Muscle of leg (tissue), 11 donors: ENCODE data around the gene NBAS. TPM values are rescaled to one million over a fixed set of nuclear protein-coding genes. Genes with fewer than 3 reads are reported as not detected.

Source experiments
- DNase-seq: peaks from one replicate; pipeline ENCODE4 v3.0.0; 2013
- H3K27ac ChIP-seq: one replicate; pipeline ENCODE4 v1.5.1; 2013; ENCODE audit warnings: mild to moderate bottlenecking, low read length, control low read depth
- H3K27me3 ChIP-seq: one replicate; pipeline ENCODE4 v1.6.1; 2013; ENCODE audit warnings: low read length; ENCODE audit not compliant: control insufficient read depth, insufficient read depth
- H3K36me3 ChIP-seq: one replicate; pipeline ENCODE4 v1.6.1; 2013; ENCODE audit warnings: low read length; ENCODE audit not compliant: control insufficient read depth, insufficient read depth
- H3K4me1 ChIP-seq: one replicate; pipeline ENCODE4 v1.6.1; 2013; ENCODE audit warnings: low read length; ENCODE audit not compliant: control insufficient read depth, insufficient read depth
- H3K4me3 ChIP-seq: one replicate; pipeline ENCODE4 v1.5.1; 2013; ENCODE audit warnings: low read length, control low read depth
- H3K9me3 ChIP-seq: replicated peaks from 2 replicates; pipeline ENCODE4 v1.6.1; 2013; ENCODE audit warnings: low read depth, low read length; ENCODE audit not compliant: control insufficient read depth
- WGBS: methylation state at CpG from one replicate; pipeline ENCODE4 v1.1.5; 2013; ENCODE audit warnings: missing lambda C conversion rate; ENCODE audit not compliant: insufficient coverage; 5-methylcytosine and 5-hydroxymethylcytosine counted together
- polyA plus RNA-seq, 8 donors: library from polyadenylated mRNA; unstranded; fragments of 120-200 nt; gene quantifications; one replicate each; pipeline versions ENCODE4 v1.2.1 to v1.2.3, GENCODE V29; 2013; ENCODE audit warnings: inconsistent platforms in 1 of 8, low replicate concordance in 1 of 8; ENCODE audit not compliant: insufficient read length in 8 of 8, insufficient read depth in 1 of 8
- total RNA-seq: library from RNA; stranded (reverse); fragments of 120-200 nt; gene quantifications from one replicate; pipeline ENCODE4 v1.2.4, GENCODE V29; 2013

Gene NBAS
- total and polyA plus RNA-seq, 9 donors, result 33.3 to 57.5 (median 36.1) TPM

GRCh38 chr2:15142069-15142689 lies 419.0 kb downstream of the NBAS start:
- Histone ChIP-seq H3K9me3 (peaks cover 4% of the 10 kb centered on the region), H3K4me1 (no peaks in the 10 kb centered on the region), H3K36me3 (no peaks in the 10 kb centered on the region), H3K27ac (no peak overlapping the region), H3K27me3 (no peaks in the 10 kb centered on the region), H3K4me3 (no peak overlapping the region)
- peak; percentile 18 for DNase-seq
- 17% methylated on average over 10 of the region's 14 CpGs for WGBS

- Histone ChIP-seq H3K4me3 (no peak overlapping the region), H3K9me3 (peaks cover 4% of the 10 kb centered on the region), H3K27ac (no peak overlapping the region), H3K27me3 (no peaks in the 10 kb centered on the region), H3K36me3 (no peaks in the 10 kb centered on the region), H3K4me1 (no peaks in the 10 kb centered on the region)
- DNase-seq, result no peak
- WGBS, result 87% methylated on average over 3 of the region's 7 CpGs
These were observed 419.9 kb downstream of the NBAS start for GRCh38 chr2:15141211-15141610.

GRCh38 chr2:15136639-15137038 lies 424.5 kb downstream of the NBAS start:
- H3K27me3 ChIP-seq, result no peaks in the 10 kb centered on the region
- no peaks in the 10 kb centered on the region for H3K4me1 ChIP-seq
- no peak overlapping the region for H3K27ac ChIP-seq
- H3K4me3 ChIP-seq, result no peak overlapping the region
- peaks cover 4% of the 10 kb centered on the region for H3K9me3 ChIP-seq
- DNase-seq, result no peak
- H3K36me3 ChIP-seq, result no peaks in the 10 kb centered on the region
- WGBS, result 73% methylated on average over 2 of the region's 6 CpGs

GRCh38 chr2:15134957-15135356 lies 426.2 kb downstream of the NBAS start:
- no peak for DNase-seq
- Histone ChIP-seq H3K27me3 (no peaks in the 10 kb centered on the region), H3K9me3 (peaks cover under 1% of the 10 kb centered on the region), H3K27ac (no peak overlapping the region), H3K4me3 (no peak overlapping the region), H3K36me3 (no peaks in the 10 kb centered on the region), H3K4me1 (no peaks in the 10 kb centered on the region)
- WGBS, result 81% methylated on average over 2 of the region's 3 CpGs

DNA sequence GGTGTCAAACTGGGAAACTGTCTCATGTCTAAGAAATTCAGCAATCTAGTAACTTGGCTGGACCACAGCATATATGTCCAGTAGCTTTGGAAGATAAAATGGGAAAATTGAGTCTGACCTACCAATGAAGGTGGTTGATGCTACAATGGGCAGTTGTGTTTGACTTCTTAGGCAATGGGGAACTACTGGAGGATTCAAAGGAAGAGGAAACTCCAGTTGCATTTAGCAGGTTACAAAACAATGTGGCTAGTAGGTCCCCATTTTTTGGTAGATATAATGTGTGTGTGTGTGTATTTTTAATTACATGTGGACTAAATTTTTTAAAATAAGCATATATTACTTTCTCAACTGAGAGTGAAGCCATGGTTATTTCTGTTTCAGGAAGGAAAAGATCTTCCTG lies 427.7 kb downstream of the NBAS start:
- DNase-seq, result no peak
- H3K4me1 ChIP-seq, result peaks cover 5% of the 10 kb centered on the region
- H3K27me3 ChIP-seq, result no peaks in the 10 kb centered on the region
- no peak overlapping the region for H3K4me3 ChIP-seq
- no peak overlapping the region for H3K27ac ChIP-seq
- H3K36me3 ChIP-seq, result no peaks in the 10 kb centered on the region
- no peaks in the 10 kb centered on the region for H3K9me3 ChIP-seq

GRCh38 chr2:15128846-15129245 lies 432.3 kb downstream of the NBAS start:
- no peaks in the 10 kb centered on the region for H3K27me3 ChIP-seq
- 57% methylated on average over 10 of the region's 10 CpGs for whole genome bisulfite sequencing
- peaks cover 6% of the 10 kb centered on the region for H3K4me1 ChIP-seq
- no peak overlapping the region for H3K4me3 ChIP-seq
- H3K27ac ChIP-seq, result no peak overlapping the region
- DNase-seq, result no peak
- H3K36me3 ChIP-seq, result no peaks in the 10 kb centered on the region
- H3K9me3 ChIP-seq, result no peaks in the 10 kb centered on the region

DNA sequence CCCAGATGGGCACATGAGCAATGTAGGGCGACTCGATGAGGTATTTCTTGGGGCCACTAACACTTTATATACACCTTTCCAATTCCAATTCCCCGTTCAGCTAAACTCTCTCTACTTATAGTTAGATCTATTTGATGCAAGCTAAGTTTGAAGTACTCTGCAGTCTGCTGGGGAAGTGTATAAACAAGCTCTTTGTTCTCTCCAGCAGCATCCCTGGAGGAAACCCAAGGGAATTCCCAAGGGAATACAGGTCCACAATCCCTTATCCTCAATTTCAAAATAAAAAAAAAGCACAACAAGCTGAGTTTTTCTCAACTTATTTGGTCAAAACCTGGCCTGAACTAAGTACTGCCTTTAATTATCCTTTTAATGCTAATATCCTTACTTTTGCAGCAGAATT lies 433.3 kb downstream of the NBAS start:
- Histone ChIP-seq H3K4me3 (no peak overlapping the region), H3K27ac (no peak overlapping the region), H3K36me3 (no peaks in the 10 kb centered on the region), H3K27me3 (no peaks in the 10 kb centered on the region), H3K9me3 (no peaks in the 10 kb centered on the region), H3K4me1 (peaks cover 6% of the 10 kb centered on the region)
- WGBS, result no CpG with 5 or more reads among the region's 3 CpGs
- DNase-seq, result no peak

- Histone ChIP-seq H3K4me3 (no peak overlapping the region), H3K4me1 (peaks cover 6% of the 10 kb centered on the region), H3K27ac (no peak overlapping the region), H3K9me3 (no peaks in the 10 kb centered on the region), H3K27me3 (no peaks in the 10 kb centered on the region), H3K36me3 (no peaks in the 10 kb centered on the region)
- DNase-seq, result no peak
- WGBS, result no CpG with 5 or more reads among the region's 4 CpGs
These were observed 433.8 kb downstream of the NBAS start for GRCh38 chr2:15127301-15127700.

DNA sequence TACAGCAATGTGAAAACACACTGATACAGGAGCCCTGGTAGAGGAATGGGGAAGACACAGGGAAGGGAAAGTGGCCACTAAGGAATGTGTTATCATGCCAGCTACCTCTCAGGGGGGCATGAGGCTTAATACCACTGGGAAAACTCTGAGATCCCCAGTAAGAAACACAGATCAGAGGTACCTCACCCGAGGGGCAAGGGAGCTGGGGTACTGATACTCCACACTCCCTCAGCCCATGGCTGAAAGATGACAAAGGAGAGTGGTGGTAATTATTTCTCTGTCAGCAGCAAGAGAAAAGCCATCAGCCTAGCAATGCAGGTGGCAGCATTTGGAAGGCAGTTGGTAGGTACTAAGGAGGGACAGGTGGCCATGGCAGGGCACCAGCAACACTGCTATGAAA lies 434.8 kb downstream of the NBAS start:
- Histone ChIP-seq H3K4me3 (no peak overlapping the region), H3K4me1 (peaks cover 6% of the 10 kb centered on the region), H3K9me3 (no peaks in the 10 kb centered on the region), H3K27ac (no peak overlapping the region), H3K36me3 (no peaks in the 10 kb centered on the region), H3K27me3 (no peaks in the 10 kb centered on the region)
- no peak for DNase-seq
- no CpG with 5 or more reads among the region's 1 CpG for WGBS

DNA sequence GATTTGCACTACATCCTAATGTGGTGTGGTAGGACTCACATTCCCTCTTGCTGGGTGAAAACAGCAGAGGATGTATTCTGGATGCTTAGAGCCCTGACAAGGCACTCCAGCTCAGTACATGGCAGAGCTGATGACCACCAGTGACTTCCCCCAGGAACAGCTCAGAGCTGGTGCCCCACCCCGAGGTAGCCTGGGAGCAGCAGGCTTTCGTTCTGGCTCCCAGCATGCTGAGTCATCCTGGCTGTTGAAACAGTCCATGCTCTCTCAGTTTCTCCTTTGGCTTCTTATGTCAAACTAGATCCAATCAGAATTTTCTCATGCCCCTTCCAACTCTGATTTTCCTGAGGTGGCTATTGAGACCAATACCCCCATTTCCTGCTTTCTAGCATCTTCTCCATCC lies 438.2 kb downstream of the NBAS start:
- no peaks in the 10 kb centered on the region for H3K36me3 ChIP-seq
- no peak overlapping the region for H3K4me3 ChIP-seq
- WGBS, result 70% methylated on average over 2 of the region's 2 CpGs
- DNase-seq, result no peak
- H3K9me3 ChIP-seq, result no peaks in the 10 kb centered on the region
- H3K27me3 ChIP-seq, result no peaks in the 10 kb centered on the region
- H3K27ac ChIP-seq, result no peak overlapping the region
- H3K4me1 ChIP-seq, result peaks cover 8% of the 10 kb centered on the region

DNA sequence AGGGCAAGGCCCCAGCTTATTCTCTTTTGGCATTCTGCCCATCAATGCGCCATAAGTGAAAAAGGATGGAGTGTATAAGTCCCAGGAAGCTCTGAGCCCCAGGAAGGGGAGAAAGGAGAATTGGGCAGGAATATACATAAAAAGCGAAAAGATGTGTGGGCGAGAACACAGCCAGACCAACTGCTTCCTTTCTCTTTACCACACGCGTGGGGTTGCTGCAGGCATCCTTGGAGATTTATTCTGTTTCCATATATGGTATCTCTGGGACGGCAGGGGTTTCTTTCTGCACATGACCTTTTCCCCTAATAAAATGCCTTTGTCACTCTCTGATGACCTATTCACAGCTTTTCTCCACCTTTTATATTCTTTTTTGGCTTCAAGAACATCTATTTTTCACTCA lies 440.5 kb downstream of the NBAS start:
- H3K4me3 ChIP-seq, result no peak overlapping the region

More for the DNA sequence above, 440.5 kb downstream of the NBAS start:
- peak; percentile 8 for DNase-seq
- no peaks in the 10 kb centered on the region for H3K9me3 ChIP-seq
- peaks cover 8% of the 10 kb centered on the region for H3K4me1 ChIP-seq
- no peaks in the 10 kb centered on the region for H3K27me3 ChIP-seq
- no CpG with 5 or more reads among the region's 6 CpGs for WGBS
- no peak overlapping the region for H3K27ac ChIP-seq
- H3K36me3 ChIP-seq, result no peaks in the 10 kb centered on the region
